OCI-LY1 (cell line): ENCODE data around the gene NR2C1.

Experiments used
- EZH2 ChIP-seq: fragments of 200-600 bp; sonication (generic), shearing (Covaris generic); IDR thresholded peaks from 2 replicates; pipeline ENCODE4 v1.8.0; 2017; ENCODE audit warnings: borderline replicate concordance, mixed run types, mild to moderate bottlenecking, antibody characterized with exemption, low read length, moderate library complexity, mixed read lengths
- TF ChIP-seq, protein P1 (sequence below): fragments of 200-600 bp; sonication (generic), shearing (Covaris generic); IDR thresholded peaks from 2 replicates; pipeline ENCODE4 v1.5.1; 2017; ENCODE audit warnings: mild to moderate bottlenecking, antibody characterized with exemption, low read length, moderate library complexity, mixed read lengths

DNA sequence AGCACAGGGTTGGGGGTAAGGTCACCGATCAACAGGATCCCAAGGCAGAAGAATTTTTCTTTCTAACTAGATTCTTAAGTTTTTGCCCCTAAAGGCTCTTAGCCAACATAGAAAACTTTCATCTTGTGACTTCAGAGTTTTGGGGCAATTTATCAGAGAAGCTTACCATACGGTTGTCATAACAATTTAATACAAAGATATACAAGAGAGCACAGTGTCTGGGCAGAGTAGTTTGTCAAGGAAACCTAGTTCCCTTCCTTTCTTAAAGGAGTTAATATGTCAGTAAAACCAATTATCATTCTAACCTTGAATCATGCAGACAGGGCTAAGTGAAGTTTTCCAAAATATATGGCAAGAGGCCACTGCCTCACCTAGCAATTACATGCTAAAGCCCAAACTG is 18.4 kb downstream of the NR2C1 start:
- TF ChIP-seq, protein P1, sequence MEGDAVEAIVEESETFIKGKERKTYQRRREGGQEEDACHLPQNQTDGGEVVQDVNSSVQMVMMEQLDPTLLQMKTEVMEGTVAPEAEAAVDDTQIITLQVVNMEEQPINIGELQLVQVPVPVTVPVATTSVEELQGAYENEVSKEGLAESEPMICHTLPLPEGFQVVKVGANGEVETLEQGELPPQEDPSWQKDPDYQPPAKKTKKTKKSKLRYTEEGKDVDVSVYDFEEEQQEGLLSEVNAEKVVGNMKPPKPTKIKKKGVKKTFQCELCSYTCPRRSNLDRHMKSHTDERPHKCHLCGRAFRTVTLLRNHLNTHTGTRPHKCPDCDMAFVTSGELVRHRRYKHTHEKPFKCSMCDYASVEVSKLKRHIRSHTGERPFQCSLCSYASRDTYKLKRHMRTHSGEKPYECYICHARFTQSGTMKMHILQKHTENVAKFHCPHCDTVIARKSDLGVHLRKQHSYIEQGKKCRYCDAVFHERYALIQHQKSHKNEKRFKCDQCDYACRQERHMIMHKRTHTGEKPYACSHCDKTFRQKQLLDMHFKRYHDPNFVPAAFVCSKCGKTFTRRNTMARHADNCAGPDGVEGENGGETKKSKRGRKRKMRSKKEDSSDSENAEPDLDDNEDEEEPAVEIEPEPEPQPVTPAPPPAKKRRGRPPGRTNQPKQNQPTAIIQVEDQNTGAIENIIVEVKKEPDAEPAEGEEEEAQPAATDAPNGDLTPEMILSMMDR, result no peak
- no peak for TF ChIP-seq EZH2
